ENCODE data around the gene SLC13A1. TPM values are rescaled to one million over a fixed set of nuclear protein-coding genes. Genes with fewer than 3 reads are reported as not detected.

SLC13A1 gene
- total and polyA plus RNA-seq, 10 of the 15 experiments (the other 5 are each of a cell fraction or from before 2014, with no cell fraction given), result 0.10 TPM; not detected in 9

DNA sequence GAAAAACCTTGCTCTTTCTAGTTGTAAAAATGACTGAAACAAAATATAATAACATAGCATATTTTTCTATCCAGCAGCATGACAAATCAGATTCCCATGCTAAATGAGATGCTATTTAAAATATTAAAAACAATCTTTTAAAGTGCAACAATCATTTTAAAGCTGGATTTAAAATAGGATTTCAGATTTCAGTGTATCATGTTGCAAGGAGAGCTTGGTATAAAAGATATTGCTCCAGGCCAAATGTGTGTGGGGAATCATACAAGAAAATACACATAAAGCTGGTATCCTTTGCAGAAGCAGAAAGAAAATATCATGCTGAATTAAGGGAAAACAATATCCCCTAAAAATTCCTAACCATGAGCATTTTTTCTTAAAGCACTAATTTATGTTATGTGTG, 42.2 kb downstream of the SLC13A1 start (continued):
- TF ChIP-seq, protein P1, sequence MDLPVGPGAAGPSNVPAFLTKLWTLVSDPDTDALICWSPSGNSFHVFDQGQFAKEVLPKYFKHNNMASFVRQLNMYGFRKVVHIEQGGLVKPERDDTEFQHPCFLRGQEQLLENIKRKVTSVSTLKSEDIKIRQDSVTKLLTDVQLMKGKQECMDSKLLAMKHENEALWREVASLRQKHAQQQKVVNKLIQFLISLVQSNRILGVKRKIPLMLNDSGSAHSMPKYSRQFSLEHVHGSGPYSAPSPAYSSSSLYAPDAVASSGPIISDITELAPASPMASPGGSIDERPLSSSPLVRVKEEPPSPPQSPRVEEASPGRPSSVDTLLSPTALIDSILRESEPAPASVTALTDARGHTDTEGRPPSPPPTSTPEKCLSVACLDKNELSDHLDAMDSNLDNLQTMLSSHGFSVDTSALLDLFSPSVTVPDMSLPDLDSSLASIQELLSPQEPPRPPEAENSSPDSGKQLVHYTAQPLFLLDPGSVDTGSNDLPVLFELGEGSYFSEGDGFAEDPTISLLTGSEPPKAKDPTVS (IDR thresholded peaks at IDR 0.05; ENCODE audit: low read depth, low read length), result no peak
- TF ChIP-seq SPI1 (IDR thresholded peaks at IDR 0.05; ENCODE audit: borderline replicate concordance, insufficient read depth, low read depth, low read length), result no peak

GRCh38 chr7:123155571-123155970, 44.2 kb downstream of the SLC13A1 start:
- DNase-seq (ENCODE audit: low read depth, low spot score) (no peak), FAIRE-seq (no peak), ATAC-seq (no peak)
- POLR2A ChIA-PET, result no interaction called here
- Histone ChIP-seq H3K27me3 (replicated peaks in 1 of 2; ENCODE audit: control insufficient read depth in 2 of 2, insufficient read depth in 2 of 2, low read length in 1 of 2) (no peaks in the 10 kb centered on the region), H2AFZ (ENCODE audit: control insufficient read depth, low read depth, low read length) (no peak overlapping the region), H3K4me2 (ENCODE audit: control insufficient read depth, insufficient read depth) (no peak overlapping the region), H3K36me3 (ENCODE audit: control insufficient read depth in 2 of 2, insufficient read depth in 2 of 2, low read length in 1 of 2) (no peaks in the 10 kb centered on the region), H3K9me3 (replicated peaks; ENCODE audit: control insufficient read depth, insufficient read depth, low read length) (no peaks in the 10 kb centered on the region), H3K9ac (ENCODE audit: control insufficient read depth, insufficient read depth, low read length) (no peak overlapping the region), H3K27ac (ENCODE audit: control insufficient read depth, insufficient read depth) (no peak overlapping the region), H4K20me1 (ENCODE audit: control insufficient read depth, insufficient read depth) (no peaks in the 10 kb centered on the region), H3K4me1 (ENCODE audit: control insufficient read depth, insufficient read depth, low read length) (no peaks in the 10 kb centered on the region), H3K4me3 (no peak overlapping the region), H3K79me2 (ENCODE audit: control insufficient read depth, insufficient read depth, low read length) (no peaks in the 10 kb centered on the region)
- SMC1A ChIA-PET (ENCODE audit: uncharacterized antibody, unreplicated experiment), result interaction anchor here (0.7 to 6.6 kb wide), 15 partner anchors 10 to 625 kb away, joined by 3 to 46 read pairs (median 4); no protein-coding TSS in a partner anchor
- intact Hi-C loops (cut with micrococcal nuclease; ENCODE audit: unreplicated experiment), result loop anchor here (2.0 to 10.0 kb wide), 2 partner anchors 351 to 937 kb away; no protein-coding TSS in a partner anchor
- no TSS peak for BruUV-seq (replicated peaks)
- 46% methylated on average over 7 of the region's 7 CpGs for WGBS (ENCODE audit: insufficient coverage, insufficient replicate concordance, low lambda C conversion rate, missing lambda C conversion rate)
- in situ Hi-C loops (cut with MboI), result no loop called here
- RAD21 ChIA-PET (ENCODE audit: unreplicated experiment), result interaction anchor here (0.7 to 8.7 kb wide), 6 partner anchors 35 to 607 kb away, joined by 3 to 59 read pairs (median 10); no protein-coding TSS in a partner anchor
- no peak for TF ChIP-seq STAT1 (conservative IDR thresholded peaks at IDR 0.05)
- TF ChIP-seq IRF3 (IDR thresholded peaks at IDR 0.05), result no peak
- TF ChIP-seq SMAD5 (IDR thresholded peaks at IDR 0.05; ENCODE audit: low read depth), result no peak
- TF ChIP-seq HDAC6 (IDR thresholded peaks at IDR 0.05; ENCODE audit: unreplicated experiment), result no peak
- TF ChIP-seq, protein P2, sequence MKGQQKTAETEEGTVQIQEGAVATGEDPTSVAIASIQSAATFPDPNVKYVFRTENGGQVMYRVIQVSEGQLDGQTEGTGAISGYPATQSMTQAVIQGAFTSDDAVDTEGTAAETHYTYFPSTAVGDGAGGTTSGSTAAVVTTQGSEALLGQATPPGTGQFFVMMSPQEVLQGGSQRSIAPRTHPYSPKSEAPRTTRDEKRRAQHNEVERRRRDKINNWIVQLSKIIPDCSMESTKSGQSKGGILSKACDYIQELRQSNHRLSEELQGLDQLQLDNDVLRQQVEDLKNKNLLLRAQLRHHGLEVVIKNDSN (IDR thresholded peaks at IDR 0.05; ENCODE audit: borderline replicate concordance, extremely low read length, insufficient read depth, low read depth, low read length), result no peak
- no peak for TF ChIP-seq EGR1 (IDR thresholded peaks at IDR 0.05; ENCODE audit: borderline replicate concordance in 1 of 2, low read depth in 2 of 2, low read length in 2 of 2)
- no peak for TF ChIP-seq TARDBP (IDR thresholded peaks at IDR 0.05; ENCODE audit: borderline replicate concordance)
- TF ChIP-seq SREBF1 (IDR thresholded peaks at IDR 0.05; ENCODE audit: low read length), result no peak
- TF ChIP-seq SMARCA5 (IDR thresholded peaks at IDR 0.05), result no peak
- TF ChIP-seq ZNF384 (IDR thresholded peaks at IDR 0.05; ENCODE audit: borderline replicate concordance, low read depth, low read length), result no peak
- no peak for TF ChIP-seq GATAD2B (conservative IDR thresholded peaks at IDR 0.05; ENCODE audit: low read depth)
- TF ChIP-seq ZNF622 (IDR thresholded peaks at IDR 0.05), result no peak
- TF ChIP-seq IKZF1 (conservative IDR thresholded peaks at IDR 0.05), result no peak
- TF ChIP-seq SRF (IDR thresholded peaks at IDR 0.05; ENCODE audit: low read depth in 2 of 2, low read length in 2 of 2), result no peak
- TF ChIP-seq BCL11A (IDR thresholded peaks at IDR 0.05; ENCODE audit: low read depth, low read length), result no peak
- no peak for TF ChIP-seq ZNF274 (IDR thresholded peaks at IDR 0.05; ENCODE audit: insufficient read depth, insufficient read length)
- TF ChIP-seq CBFB (IDR thresholded peaks at IDR 0.05; ENCODE audit: low read depth), result no peak
- TF ChIP-seq TCF12 (IDR thresholded peaks at IDR 0.05; ENCODE audit: low read depth, low read length), result no peak
- TF ChIP-seq LARP7 (IDR thresholded peaks at IDR 0.05), result no peak
- CTCF ChIA-PET, result interaction anchor here (0.8 to 6.3 kb wide), 19 partner anchors 8 to 937 kb away, joined by 3 to 67 read pairs (median 5); no protein-coding TSS in a partner anchor

All from GM12878 (cell line).